ENCODE results near the gene TRMT44. TPM values are rescaled to one million over a fixed set of nuclear protein-coding genes. Genes with fewer than 3 reads are reported as not detected.

Gene TRMT44
- total RNA-seq, 1 donor from 2014 or later, result 7.4 TPM

- no peak for DNase-seq (ENCODE audit: low read depth in 2 of 2)
Measured at GRCh38 chr4:8434251-8435073, 6.1 kb upstream of the TRMT44 start.

DNA sequence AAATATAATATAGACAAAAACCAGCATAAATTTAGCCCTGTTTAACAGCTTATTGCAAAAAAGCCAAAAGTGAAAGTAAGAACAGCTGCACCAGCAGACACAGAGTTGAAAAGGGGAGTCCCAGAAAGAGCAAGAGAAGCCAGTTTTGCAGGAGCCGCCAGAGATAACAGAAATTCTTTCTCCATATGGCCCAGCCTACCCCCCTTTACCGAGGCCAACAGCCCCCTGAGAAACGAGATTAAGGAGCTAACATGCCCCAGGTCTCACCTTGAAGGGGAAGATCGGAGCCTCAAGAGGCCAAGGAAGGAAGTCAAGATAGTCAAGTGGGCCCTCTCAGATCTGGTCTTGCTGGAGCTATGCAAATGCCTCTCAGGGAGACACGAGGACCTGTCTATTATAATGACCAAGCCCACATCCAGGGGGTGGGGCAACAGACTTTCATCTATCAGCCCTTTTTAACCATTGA lies 4.9 kb upstream of the TRMT44 start:
- DNase-seq (ENCODE audit: low read depth in 2 of 2), result no peak

DNA sequence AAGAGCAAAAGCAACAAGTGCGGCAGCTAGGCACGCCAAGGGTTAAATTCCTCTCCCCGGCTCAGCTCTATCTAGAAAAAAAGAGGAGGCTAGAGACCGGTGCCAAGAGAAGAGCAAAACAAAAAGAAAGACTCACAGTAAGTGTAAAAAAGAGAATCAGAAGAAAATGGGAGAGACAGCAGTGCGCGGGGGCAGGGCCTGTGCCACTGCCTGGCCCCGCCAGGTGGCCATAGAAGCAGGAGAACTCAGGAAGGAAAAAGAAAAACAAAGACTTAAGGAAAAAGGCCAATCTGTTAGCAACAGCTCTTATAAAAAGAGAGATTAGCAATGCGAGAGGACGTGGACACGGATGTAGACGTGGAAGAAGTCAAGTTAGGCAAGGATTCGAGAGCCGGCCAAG lies 3.3 kb upstream of the TRMT44 start:
- peak in 1 of 2 donors; percentile 11 for DNase-seq (ENCODE audit: low read depth in 2 of 2)

DNA sequence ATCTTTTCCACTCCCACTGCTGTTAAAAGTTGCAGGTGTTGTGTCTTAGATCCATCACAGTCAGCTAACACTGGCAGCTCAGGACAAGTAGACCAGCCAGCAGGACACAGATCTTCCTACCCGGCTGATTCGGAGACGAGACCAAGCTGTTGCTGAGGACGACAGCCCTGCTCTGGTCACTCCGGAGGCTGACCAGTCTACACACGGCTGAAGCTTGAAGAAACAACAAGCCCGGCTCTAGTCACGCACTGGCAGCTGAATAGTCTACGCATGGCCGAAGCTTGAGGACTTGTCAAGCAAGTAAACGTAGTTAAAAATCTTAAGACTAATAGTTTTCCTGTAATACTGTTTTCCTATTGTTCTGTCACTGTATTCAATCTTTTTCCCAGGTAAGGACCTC lies 1.8 kb upstream of the TRMT44 start:
- DNase-seq (ENCODE audit: low read depth in 2 of 2), result no peak

DNA sequence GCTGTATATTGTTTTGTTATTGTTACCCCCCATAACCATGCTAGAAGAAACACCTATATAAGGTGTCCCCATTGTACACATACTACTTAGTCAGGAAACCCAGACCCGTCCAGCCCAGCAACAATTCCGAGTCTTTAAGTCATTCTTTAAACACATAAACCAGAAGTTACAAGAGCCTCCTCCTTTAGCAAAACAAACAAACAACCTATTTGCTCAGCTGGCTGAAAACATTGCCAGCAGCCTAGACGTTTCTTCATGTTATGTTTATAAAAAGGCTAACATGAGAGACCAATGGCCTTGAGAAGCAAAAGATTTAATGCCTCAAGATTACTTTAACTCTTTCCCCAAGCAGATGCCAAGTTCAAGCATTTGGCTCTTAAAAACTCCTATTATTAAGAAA lies 1.4 kb upstream of the TRMT44 start:
- DNase-seq (ENCODE audit: low read depth in 2 of 2), result no peak

DNA sequence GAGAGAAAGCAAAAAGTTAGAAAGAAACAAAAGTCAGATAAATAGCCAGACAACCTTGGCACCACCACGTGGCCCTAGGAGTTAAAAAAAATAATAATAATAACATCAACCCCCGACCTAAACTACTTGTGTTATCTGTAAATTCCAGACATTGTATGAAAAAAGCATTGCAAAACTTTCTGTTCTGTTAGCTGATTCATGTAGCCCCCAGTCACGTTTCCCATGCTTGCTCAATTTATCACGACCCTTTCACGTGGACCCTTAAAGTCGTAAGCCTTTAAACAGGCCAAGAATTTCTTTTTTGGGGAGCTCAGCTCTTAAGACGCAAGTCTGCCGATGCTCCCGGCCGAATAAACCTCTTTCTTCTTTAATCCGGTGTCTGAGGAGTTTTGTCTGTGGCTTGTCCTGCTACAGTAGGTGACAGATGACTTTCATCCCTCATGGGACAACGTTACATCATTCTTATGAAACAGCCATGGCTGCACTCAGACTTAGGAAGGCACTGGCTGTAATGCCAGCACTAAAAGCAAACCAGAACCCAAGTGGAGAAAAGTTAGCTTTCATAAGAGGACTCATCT lies 574 bp upstream of the TRMT44 start:
- DNase-seq (ENCODE audit: low read depth in 2 of 2), result peak in 1 of 2 donors; percentile 28

DNA sequence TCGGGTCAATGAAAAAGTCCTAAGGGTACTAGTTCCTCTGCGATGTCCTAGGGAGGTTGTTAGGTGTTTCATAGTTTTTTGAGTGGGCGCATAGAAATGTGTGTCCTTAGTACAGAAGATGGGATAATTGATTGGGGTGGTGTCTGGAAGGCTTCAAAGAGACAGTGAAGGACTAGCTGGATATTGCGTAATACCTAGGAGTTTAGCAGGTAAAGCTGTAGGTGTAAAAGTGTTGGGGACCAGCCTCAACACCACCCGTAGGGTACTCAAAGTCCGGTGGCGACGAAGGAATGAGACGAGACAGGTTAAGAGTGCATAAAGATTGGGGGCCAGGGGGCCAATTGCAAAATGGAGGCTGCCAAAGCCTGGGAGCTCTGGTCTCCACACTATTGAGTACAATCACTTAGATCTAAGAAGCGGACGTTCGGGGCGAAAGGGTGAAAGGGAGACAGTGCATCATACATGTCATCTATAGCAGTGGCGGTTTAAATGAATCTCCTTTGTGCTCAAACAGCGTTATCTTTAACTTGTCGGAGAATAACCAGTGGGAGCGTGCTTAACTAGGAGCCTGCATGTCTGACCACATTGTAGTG lies 1.0 kb downstream of the TRMT44 start:
- no peak for DNase-seq (ENCODE audit: low read depth in 2 of 2)

- no peak for DNase-seq (ENCODE audit: low read depth in 2 of 2)
Measured at GRCh38 chr4:8442596-8443358, 2.2 kb downstream of the TRMT44 start.

- no peak for DNase-seq (ENCODE audit: low read depth in 2 of 2)
Measured at GRCh38 chr4:8443801-8444200, 3.2 kb downstream of the TRMT44 start.

DNA sequence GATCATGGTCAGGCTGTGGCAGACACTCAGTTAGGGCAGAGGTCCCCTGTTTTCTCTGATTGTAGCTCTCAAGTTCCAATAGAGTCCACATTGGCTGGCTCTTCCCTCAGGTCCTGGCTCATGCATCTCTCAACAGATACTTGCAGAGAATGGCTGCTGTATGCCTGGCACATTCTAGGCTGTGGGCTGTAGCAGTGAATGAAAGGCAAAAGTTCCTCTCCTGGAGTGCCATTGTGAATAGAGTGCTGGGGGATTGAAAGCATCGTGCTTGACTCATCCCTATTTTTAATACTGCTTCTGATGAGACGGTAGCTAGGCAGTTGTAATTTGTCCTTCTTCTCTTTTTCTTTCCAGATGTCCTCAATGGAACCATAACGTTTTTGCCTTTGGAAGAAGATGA lies 5.5 kb downstream of the TRMT44 start:
- DNase-seq (ENCODE audit: low read depth in 2 of 2), result no peak

DNA sequence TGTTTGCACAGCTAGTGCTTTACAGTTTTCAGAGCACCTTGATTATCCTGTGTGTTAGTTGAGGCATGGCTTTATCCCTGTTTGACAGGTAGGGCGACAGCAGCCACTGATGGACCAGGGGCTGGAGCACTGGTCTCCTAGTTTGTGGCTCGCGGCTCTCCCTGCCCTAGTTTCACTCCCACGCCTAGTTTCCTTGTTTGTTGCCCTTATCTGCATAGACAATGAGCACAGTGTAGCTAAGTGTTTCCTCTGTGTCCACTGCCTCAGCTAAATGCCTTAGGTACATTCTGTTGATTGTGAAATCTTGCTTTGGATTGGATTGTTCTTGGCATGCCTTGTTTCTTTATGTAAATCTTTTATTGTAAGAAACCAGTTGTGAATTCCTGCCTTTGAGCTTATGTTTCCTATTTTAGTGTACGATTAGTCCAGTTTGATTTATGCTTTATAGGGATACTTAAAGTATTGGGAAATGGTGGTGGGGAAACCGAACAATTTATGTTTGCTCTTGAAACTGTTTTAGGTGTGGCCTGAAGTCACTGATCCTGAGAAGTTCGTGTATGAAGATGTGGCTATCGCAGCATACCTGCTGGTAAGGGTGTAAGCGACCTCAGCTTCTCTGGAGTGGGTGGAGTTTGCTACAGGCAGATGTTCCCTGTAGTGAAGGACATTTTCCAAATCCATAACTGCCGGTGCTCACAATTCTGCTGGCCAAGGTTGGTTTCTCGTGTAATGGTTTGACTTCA lies 11.0 kb downstream of the TRMT44 start:
- peak; percentile 12 to 36 for DNase-seq (ENCODE audit: low read depth in 2 of 2)

DNA sequence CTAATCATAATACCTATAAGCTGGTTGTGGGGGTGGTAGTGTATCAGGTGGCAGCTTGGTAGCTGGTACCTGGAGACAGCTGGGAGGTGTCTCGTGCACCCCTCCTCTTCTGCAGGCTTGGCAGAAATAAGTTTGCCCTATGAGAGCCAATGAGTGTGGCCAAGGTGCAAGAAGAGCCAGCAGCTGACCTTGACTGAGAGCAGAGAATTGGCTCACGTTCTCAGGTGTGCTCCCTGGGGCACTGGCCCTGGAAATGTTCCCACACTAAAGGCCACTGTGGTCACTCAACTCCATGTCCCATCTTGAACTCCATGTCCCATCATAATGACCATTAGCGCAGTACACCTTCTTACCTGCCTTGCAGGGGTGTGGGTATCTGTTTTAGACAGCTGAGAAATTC lies 13.4 kb downstream of the TRMT44 start:
- no peak for DNase-seq (ENCODE audit: low read depth in 2 of 2)

GRCh38 chr4:8457646-8458252 lies 17.2 kb downstream of the TRMT44 start:
- no peak for DNase-seq (ENCODE audit: low read depth in 2 of 2)

DNA sequence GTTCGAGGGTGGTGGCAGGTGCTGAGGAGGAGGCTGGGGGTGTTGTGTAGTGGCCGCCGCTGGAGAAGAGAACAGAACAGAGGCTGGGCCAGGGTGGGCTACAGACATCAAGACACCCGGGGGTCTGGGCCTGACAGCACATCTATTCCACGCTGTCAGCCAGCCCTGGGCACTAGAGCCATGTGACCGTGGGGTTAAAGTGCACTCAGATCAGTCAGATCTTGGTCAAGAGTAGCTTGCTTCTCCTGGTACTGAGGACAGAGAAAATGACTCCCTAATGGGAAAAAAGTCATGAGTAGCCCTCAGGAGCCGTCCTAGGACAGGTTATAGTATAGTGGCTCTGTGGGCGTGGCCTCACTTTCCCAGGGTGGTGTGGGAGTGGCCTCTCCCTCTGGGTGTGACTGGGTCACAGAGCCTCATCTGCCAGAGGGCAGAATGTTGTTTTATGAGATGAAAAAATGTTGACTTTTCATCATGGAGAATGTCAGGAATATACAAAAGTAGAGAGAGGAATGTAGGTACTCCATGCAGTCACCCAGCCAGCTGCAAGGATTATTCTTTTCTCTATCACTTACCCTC lies 19.4 kb downstream of the TRMT44 start:
- DNase-seq (ENCODE audit: low read depth in 2 of 2), result no peak

DNA sequence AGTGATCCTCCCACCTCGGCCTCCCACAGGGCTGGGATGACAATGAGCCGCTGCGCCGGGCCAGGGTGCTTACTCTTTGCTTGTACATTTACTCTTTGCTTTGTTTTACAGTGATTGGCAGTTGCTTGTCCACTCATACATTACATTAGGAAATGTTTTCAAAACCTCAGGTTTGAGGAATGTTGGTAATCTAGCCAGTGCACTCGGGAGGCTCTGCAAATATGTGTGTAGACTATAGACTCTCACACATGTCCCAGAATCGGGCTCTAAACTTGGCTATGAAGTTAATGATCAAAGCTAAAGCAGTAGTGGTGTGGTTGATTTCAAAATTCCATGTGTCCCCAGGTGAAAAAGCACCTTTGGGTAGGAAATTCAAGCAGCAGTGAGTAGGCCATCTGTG lies 20.5 kb downstream of the TRMT44 start:
- no peak for DNase-seq (ENCODE audit: low read depth in 2 of 2)

GRCh38 chr4:8461616-8462015 lies 21.0 kb downstream of the TRMT44 start:
- no peak for DNase-seq (ENCODE audit: low read depth in 2 of 2)

DNA sequence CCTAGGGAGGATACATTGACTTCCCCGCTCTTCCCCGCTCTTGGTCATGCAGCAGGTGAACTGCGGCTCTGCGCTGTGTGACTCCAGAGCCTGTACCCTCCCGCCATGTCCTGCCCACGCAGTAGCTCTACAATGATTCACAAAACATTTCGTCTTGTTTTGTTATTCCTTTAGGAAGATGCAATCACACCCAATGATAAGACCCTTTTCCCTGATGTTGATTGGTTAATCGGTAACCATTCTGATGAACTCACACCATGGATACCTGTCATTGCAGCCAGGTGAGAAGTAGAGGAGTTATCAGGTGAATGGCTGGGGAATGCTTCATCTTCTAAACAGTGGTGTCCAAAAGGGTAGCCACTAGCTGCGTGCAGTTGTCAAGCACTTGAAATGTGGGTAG lies 23.2 kb downstream of the TRMT44 start:
- DNase-seq (ENCODE audit: low read depth in 2 of 2), result no peak

- no peak for DNase-seq (ENCODE audit: low read depth in 2 of 2)
Measured at GRCh38 chr4:8464381-8464780, 23.8 kb downstream of the TRMT44 start.

DNA sequence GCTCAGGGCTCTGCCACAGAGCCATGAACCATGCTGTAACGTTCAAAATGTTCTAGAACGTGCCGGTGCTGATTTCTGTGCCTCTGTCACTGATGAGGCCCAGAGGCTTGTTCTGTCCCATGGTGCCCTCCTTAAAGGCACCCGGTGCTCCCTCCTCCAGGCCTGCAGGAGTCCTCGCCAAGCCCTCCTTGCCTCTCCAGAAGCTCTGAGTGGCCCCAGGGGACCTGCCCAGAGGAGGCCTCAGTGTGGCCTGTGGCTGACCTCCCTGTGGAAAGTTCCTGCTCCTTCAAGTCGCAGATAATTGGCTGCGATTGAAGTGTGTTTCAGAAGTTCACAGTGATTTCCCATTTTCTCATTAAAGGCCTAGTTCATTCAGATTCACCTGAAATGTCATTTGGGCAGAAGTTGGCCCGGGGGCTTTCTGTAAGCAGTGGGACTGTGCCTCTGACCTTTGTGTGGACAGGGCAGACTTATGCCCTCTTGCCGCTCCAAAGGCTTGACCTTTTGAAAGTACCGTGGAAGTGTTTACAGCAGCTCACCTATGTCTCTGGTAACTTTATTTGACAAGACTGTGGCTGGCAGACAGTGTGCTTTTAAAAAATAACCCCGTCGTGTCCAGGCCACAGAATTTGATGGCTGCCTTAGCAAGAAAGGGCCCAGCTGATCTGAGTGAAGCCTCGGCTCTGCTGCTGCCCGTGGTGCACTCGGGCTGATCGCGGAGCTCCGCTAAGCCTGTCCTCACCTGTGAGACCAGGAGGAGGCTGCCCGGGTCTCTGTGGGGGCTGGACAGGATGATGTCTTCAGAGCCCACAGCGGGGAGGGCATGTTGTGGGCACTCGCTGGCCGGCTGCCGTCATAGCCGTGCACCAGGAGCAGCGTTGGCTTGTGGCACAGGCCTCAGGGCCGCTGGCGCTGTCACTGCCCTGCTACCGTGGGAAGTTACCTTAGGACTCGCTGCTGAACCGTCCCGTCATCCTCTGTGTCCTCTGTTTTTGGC lies 25.3 kb downstream of the TRMT44 start:
- no peak for DNase-seq (ENCODE audit: low read depth in 2 of 2)
